OCI-LY7 (cell line): ENCODE data around the gene ACTN2.

Experiments
- EZH2phosphoT487 ChIP-seq: fragments of 200-600 bp; sonication (generic); IDR thresholded peaks from 2 replicates; pipeline ENCODE4 v1.6.1; 2018; ENCODE audit warnings: low read depth, borderline replicate concordance, mild to moderate bottlenecking, mixed run types, antibody characterized with exemption, low read length, moderate library complexity, mixed read lengths
- TF ChIP-seq, protein P1 (sequence below): fragments of 200-600 bp; sonication (generic); conservative IDR thresholded peaks from 2 replicates; pipeline ENCODE4 v1.5.1; 2014; ENCODE audit warnings: mild to moderate bottlenecking, antibody characterized with exemption, low read length, moderate library complexity, mixed read lengths

DNA sequence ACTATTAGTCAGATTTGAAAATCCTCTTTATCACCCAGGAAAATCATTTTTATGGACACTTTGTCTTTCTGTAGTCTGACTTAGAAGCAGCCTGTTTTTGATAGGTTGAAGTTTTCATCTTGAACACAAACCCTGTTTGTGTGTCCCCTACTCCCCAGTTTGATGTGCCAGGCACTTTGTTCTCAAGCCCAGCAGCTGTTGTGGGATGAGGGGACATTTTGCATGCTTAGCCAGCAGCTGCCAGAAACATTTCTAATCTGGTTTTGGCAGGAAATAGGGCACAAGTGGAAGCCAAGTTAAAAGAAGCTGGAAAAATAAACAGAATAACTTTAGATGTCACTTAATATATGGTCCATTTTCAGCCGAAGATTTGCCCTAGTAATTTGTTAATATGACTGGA is 29.9 kb downstream of the ACTN2 start:
- TF ChIP-seq, protein P1, sequence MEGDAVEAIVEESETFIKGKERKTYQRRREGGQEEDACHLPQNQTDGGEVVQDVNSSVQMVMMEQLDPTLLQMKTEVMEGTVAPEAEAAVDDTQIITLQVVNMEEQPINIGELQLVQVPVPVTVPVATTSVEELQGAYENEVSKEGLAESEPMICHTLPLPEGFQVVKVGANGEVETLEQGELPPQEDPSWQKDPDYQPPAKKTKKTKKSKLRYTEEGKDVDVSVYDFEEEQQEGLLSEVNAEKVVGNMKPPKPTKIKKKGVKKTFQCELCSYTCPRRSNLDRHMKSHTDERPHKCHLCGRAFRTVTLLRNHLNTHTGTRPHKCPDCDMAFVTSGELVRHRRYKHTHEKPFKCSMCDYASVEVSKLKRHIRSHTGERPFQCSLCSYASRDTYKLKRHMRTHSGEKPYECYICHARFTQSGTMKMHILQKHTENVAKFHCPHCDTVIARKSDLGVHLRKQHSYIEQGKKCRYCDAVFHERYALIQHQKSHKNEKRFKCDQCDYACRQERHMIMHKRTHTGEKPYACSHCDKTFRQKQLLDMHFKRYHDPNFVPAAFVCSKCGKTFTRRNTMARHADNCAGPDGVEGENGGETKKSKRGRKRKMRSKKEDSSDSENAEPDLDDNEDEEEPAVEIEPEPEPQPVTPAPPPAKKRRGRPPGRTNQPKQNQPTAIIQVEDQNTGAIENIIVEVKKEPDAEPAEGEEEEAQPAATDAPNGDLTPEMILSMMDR = no peak
- TF ChIP-seq EZH2phosphoT487 = no peak
